IMR-90 (cell line): Measurements from ENCODE around the gene PRKACB. TPM values are rescaled to one million over a fixed set of nuclear protein-coding genes. Genes with fewer than 3 reads are reported as not detected.

Experiments
- ATAC-seq: fragments of 200-7000 bp; cut with Tn5 transposase; 2 replicates; pipeline ENCODE4 v1.9.1; 2020; ENCODE audit warnings: low read depth, mild to moderate bottlenecking, moderate library complexity
- BruUV-seq: library from RNA; stranded (reverse); fragments of 400-500 nt; replicated peaks from 2 replicates; lab custom pipeline; 2021; lab: Mats Ljungman, UMichigan
- CTCF ChIA-PET: fragments of 300-600 bp; formaldehyde crosslinking; extraction: SDS; loops from one replicate; lab custom pipeline; 2021; ENCODE audit warnings: antibody characterized with exemption; lab: Yijun Ruan, JAX
- POLR2A ChIA-PET: fragments of 300-600 bp; sonication (Branson Sonifier 250); formaldehyde crosslinking; loops from one replicate; lab custom pipeline; 2022; ENCODE audit warnings: antibody characterized with exemption; ENCODE audit not compliant: unreplicated experiment; lab: Charles Lee
- DNase-seq: peaks from one replicate; pipeline ENCODE4 v3.0.0; 2013
- H2AFZ ChIP-seq: replicated peaks from 2 replicates; pipeline ENCODE3; 2013; ENCODE audit warnings: low read length, mild to moderate bottlenecking; ENCODE audit not compliant: poor library complexity
- H2AK5ac ChIP-seq: 2 replicates; pipeline ENCODE4 v1.6.1; 2013; ENCODE audit warnings: low read depth, low read length, inconsistent platforms
- H2AK9ac ChIP-seq: replicated peaks from 2 replicates; pipeline ENCODE3; 2013; ENCODE audit warnings: mild to moderate bottlenecking, low read depth, low read length, moderate library complexity; ENCODE audit not compliant: poor library complexity
- H2BK120ac ChIP-seq: 2 replicates; pipeline ENCODE4 v1.6.1; 2013; ENCODE audit warnings: low read depth, low read length, inconsistent platforms
- H2BK15ac ChIP-seq: 3 replicates; pipeline ENCODE4 v1.6.1; 2013; ENCODE audit warnings: low read depth, low read length, inconsistent platforms
- H2BK20ac ChIP-seq: 2 replicates; pipeline ENCODE4 v1.6.1; 2013; ENCODE audit warnings: low read depth, mild to moderate bottlenecking, inconsistent platforms, low read length, moderate library complexity
- H2BK5ac ChIP-seq: 2 replicates; pipeline ENCODE4 v1.6.1; 2013; ENCODE audit warnings: mild to moderate bottlenecking, low read depth, low read length, inconsistent platforms; ENCODE audit not compliant: poor library complexity, severe bottlenecking
- H3K14ac ChIP-seq: replicated peaks from 2 replicates; pipeline ENCODE4 v1.6.1; 2013; ENCODE audit warnings: low read depth, low read length, inconsistent platforms
- H3K18ac ChIP-seq: 2 replicates; pipeline ENCODE4 v1.6.1; 2013; ENCODE audit warnings: low read depth, low read length, control low read depth
- H3K23ac ChIP-seq: 2 replicates; pipeline ENCODE4 v1.6.1; 2013; ENCODE audit warnings: low read depth, low read length, inconsistent platforms
- H3K27ac ChIP-seq: 2 replicates; pipeline ENCODE4 v1.5.1; 2013; ENCODE audit warnings: mild to moderate bottlenecking, control low read depth, low read length; ENCODE audit not compliant: insufficient read depth
- H3K27me3 ChIP-seq: 2 replicates; pipeline ENCODE4 v1.6.1; 2013; ENCODE audit warnings: low read length; ENCODE audit not compliant: control insufficient read depth, insufficient read depth
- H3K36me3 ChIP-seq: 2 replicates; pipeline ENCODE4 v1.6.1; 2013; ENCODE audit warnings: low read length, mixed read lengths; ENCODE audit not compliant: control insufficient read depth, insufficient read depth
- H3K4ac ChIP-seq: 2 replicates; pipeline ENCODE4 v1.6.1; 2013; ENCODE audit warnings: low read depth, low read length, inconsistent platforms
- H3K4me1 ChIP-seq: 2 replicates; pipeline ENCODE4 v1.6.1; 2013; ENCODE audit warnings: low read length, mixed read lengths; ENCODE audit not compliant: control insufficient read depth, insufficient read depth
- H3K4me2 ChIP-seq: 2 replicates; pipeline ENCODE4 v1.6.1; 2013; ENCODE audit warnings: low read depth, mild to moderate bottlenecking, control low read depth, low read length, moderate library complexity
- H3K4me3 ChIP-seq: 2 replicates; pipeline ENCODE4 v1.5.1; 2013; ENCODE audit warnings: low read depth, mild to moderate bottlenecking, control low read depth, low read length, moderate library complexity; ENCODE audit not compliant: insufficient read depth
- H3K56ac ChIP-seq: 2 replicates; pipeline ENCODE4 v1.6.1; 2013; ENCODE audit warnings: low read length, inconsistent platforms; ENCODE audit not compliant: insufficient read depth; ENCODE audit errors: extremely low read depth
- H3K79me1 ChIP-seq, 2 experiments: 2 replicates each; pipeline ENCODE4 v1.6.1; 2013; ENCODE audit warnings: low read length in 2 of 2, inconsistent platforms in 1 of 2, low read depth in 1 of 2
- H3K9ac ChIP-seq: 2 replicates; pipeline ENCODE4 v1.6.1; 2013; ENCODE audit warnings: low read depth, low read length, control low read depth
- H3K9me1 ChIP-seq: 2 replicates; pipeline ENCODE4 v1.6.1; 2013; ENCODE audit warnings: low read length, inconsistent platforms; ENCODE audit not compliant: insufficient read depth
- H3K9me3 ChIP-seq: 2 replicates; pipeline ENCODE4 v1.6.1; 2013; ENCODE audit warnings: low read length; ENCODE audit not compliant: control insufficient read depth, insufficient read depth
- H4K20me1 ChIP-seq: 2 replicates; pipeline ENCODE4 v1.6.1; 2013; ENCODE audit warnings: low read length, inconsistent platforms; ENCODE audit not compliant: insufficient read depth
- H4K5ac ChIP-seq: 2 replicates; pipeline ENCODE4 v1.6.1; 2013; ENCODE audit warnings: mild to moderate bottlenecking, low read depth, low read length, control low read depth
- H4K8ac ChIP-seq, 2 experiments: 2 replicates each; pipeline ENCODE4 v1.6.1; 2013; ENCODE audit warnings: low read depth in 2 of 2, low read length in 2 of 2, control low read depth in 1 of 2, inconsistent platforms in 1 of 2
- H4K91ac ChIP-seq: 2 replicates; pipeline ENCODE4 v1.6.1; 2013; ENCODE audit warnings: low read depth, low read length, inconsistent platforms; ENCODE audit not compliant: insufficient read depth
- BHLHE40 ChIP-seq: fragments of 150-350 bp; IDR thresholded peaks from 2 replicates; pipeline ENCODE4 v1.6.1; 2016; ENCODE audit warnings: mild to moderate bottlenecking, low read depth, low read length
- CEBPB ChIP-seq: IDR thresholded peaks from 2 replicates; pipeline ENCODE4 v1.6.1; 2012; ENCODE audit warnings: low read depth, low read length, improper control_type of control experiment
- CHD1 ChIP-seq: IDR thresholded peaks from 2 replicates; pipeline ENCODE4 v1.6.1; 2012; ENCODE audit warnings: low read depth, low read length, improper control_type of control experiment
- CTCF ChIP-seq: conservative IDR thresholded peaks from 2 replicates; pipeline ENCODE4 v1.5.1; 2012; ENCODE audit warnings: mild to moderate bottlenecking, low read depth, low read length, improper control_type of control experiment
- ELK1 ChIP-seq: fragments of 150-350 bp; IDR thresholded peaks from 2 replicates; pipeline ENCODE4 v1.6.1; 2016; ENCODE audit warnings: low read depth, mild to moderate bottlenecking, low read length, moderate library complexity, borderline replicate concordance
- FOS ChIP-seq: fragments of 150-350 bp; IDR thresholded peaks from 2 replicates; pipeline ENCODE4 v1.6.1; 2016; ENCODE audit warnings: low read depth, low read length
- MAZ ChIP-seq: IDR thresholded peaks from 2 replicates; pipeline ENCODE4 v1.6.1; 2012; ENCODE audit warnings: low read depth, mild to moderate bottlenecking, low read length, improper control_type of control experiment, moderate library complexity, borderline replicate concordance
- NFE2L2 ChIP-seq: fragments of 150-350 bp; IDR thresholded peaks from 2 replicates; pipeline ENCODE4 v1.6.1; 2016; ENCODE audit warnings: low read depth, mild to moderate bottlenecking, low read length
- POLR2A ChIP-seq: IDR thresholded peaks from 2 replicates; pipeline ENCODE4 v1.6.1; 2012; ENCODE audit warnings: mild to moderate bottlenecking, low read depth, low read length
- RCOR1 ChIP-seq: IDR thresholded peaks from 2 replicates; pipeline ENCODE4 v1.6.1; 2012; ENCODE audit warnings: mild to moderate bottlenecking, low read length, improper control_type of control experiment; ENCODE audit not compliant: insufficient replicate concordance
- SMC3 ChIP-seq: fragments of 150-350 bp; IDR thresholded peaks from 2 replicates; pipeline ENCODE4 v1.6.1; 2016; ENCODE audit warnings: low read depth, mild to moderate bottlenecking, antibody characterized with exemption, low read length, moderate library complexity
- USF2 ChIP-seq: fragments of 150-350 bp; IDR thresholded peaks from 2 replicates; pipeline ENCODE4 v1.6.1; 2017; ENCODE audit warnings: mild to moderate bottlenecking, antibody characterized with exemption, low read length, low read depth
- dilution Hi-C: fragments of 300-500 bp; cut with HindIII; formaldehyde crosslinking; loops from one replicate; pipeline ENCODE4 v1.14.3; 2018; ENCODE audit warnings: low sequenced_read_pairs; ENCODE audit not compliant: unreplicated experiment
- in situ Hi-C: fragments of 300-500 bp; cut with MboI; formaldehyde crosslinking; loops from 3 replicates; pipeline ENCODE4 v1.14.3; 2019; ENCODE audit warnings: low sequenced_read_pairs, inconsistent platforms, mixed read lengths
- intact Hi-C: fragments of 100-400 bp; cut with micrococcal nuclease; formaldehyde crosslinking; loops from 2 replicates; pipeline ENCODE4 v1.10.0; 2022
- polyA plus RNA-seq, 3 experiments: library from polyadenylated mRNA; depleted of rRNA; stranded (reverse); fragments of >200 nt; gene quantifications; 2 replicates each; pipeline ENCODE4 v1.2.3, GENCODE V29; 2012; ENCODE audit warnings: low replicate concordance in 1 of 3
- total RNA-seq: library from RNA; depleted of rRNA; stranded (reverse); fragments of >200 nt; gene quantifications from 2 replicates; pipeline ENCODE4 v1.2.3, GENCODE V29; 2012

PRKACB gene
- total and polyA plus RNA-seq, 2 of the 4 experiments (the other 2 are of a cell fraction) = 8.2 to 8.3 TPM

- H2BK20ac ChIP-seq = no peak overlapping the region
- H4K20me1 ChIP-seq = no peaks in the 10 kb centered on the region
- H2AK5ac ChIP-seq = no peak overlapping the region
- no peak overlapping the region for H2AK9ac ChIP-seq
- no peak overlapping the region for H4K91ac ChIP-seq
- H3K79me1 ChIP-seq = no peaks in the 10 kb centered on the region
- no peak overlapping the region for H3K23ac ChIP-seq
- no peak overlapping the region for H3K56ac ChIP-seq
- no peak overlapping the region for H3K27ac ChIP-seq
- H2BK5ac ChIP-seq = no peak overlapping the region
- TF ChIP-seq ELK1 = no peak
- TF ChIP-seq RCOR1 = no peak
- TF ChIP-seq MAZ = no peak
- no peak for TF ChIP-seq CEBPB
- TF ChIP-seq POLR2A = no peak
- no peak for TF ChIP-seq FOS
- no peak for TF ChIP-seq BHLHE40
- TF ChIP-seq USF2 = no peak
- TF ChIP-seq NFE2L2 = no peak
- no peak for TF ChIP-seq SMC3
- TF ChIP-seq CHD1 = no peak
- TF ChIP-seq CTCF = no peak
- dilution Hi-C loops (no loop called here), in situ Hi-C loops (no loop called here), intact Hi-C loops (no loop called here)
- H3K4me1 ChIP-seq = peaks cover 5% of the 10 kb centered on the region; the same call in 1 of the 2 replicates
- ChIA-PET CTCF (interaction anchor here (0.6 kb wide), 1 partner anchor 468 kb away, joined by 4 read pairs; no protein-coding TSS in a partner anchor), POLR2A (no interaction called here)
- no peak overlapping the region for H3K18ac ChIP-seq
- H4K5ac ChIP-seq = no peak overlapping the region
- H3K9me3 ChIP-seq = no peaks in the 10 kb centered on the region
- H3K14ac ChIP-seq = no peak overlapping the region
- DNase-seq (no peak), ATAC-seq (no peak)
- H2BK15ac ChIP-seq = no peak overlapping the region
- H3K27me3 ChIP-seq = peaks cover 2% of the 10 kb centered on the region; the same call in 1 of the 2 replicates
- H3K9me1 ChIP-seq = no peaks in the 10 kb centered on the region; the same call in 1 of the 2 replicates
- no peak overlapping the region for H3K4me2 ChIP-seq
- no peak overlapping the region for H3K9ac ChIP-seq
- H3K4ac ChIP-seq = no peak overlapping the region
- H2AFZ ChIP-seq = no peak overlapping the region
- no peak overlapping the region for H3K4me3 ChIP-seq
- no TSS peak for BruUV-seq
- H2BK120ac ChIP-seq = no peak overlapping the region
- H4K8ac ChIP-seq = no peak overlapping the region
- no peaks in the 10 kb centered on the region for H3K36me3 ChIP-seq
Measured at GRCh38 chr1:84267476-84267875, 123.4 kb downstream of the PRKACB start.
